ENCODE measurements around the gene TFB1M. TPM values are rescaled to one million over a fixed set of nuclear protein-coding genes. Genes with fewer than 3 reads are reported as not detected.
"Not testable (repeated sequence)": the region's sequence is repeated elsewhere in the genome, so short reads cannot be mapped to it uniquely, and the experiment has no call there.

TFB1M gene
- polyA plus RNA-seq (ENCODE audit: insufficient read length), result 25.6 TPM
- long read RNA-seq, donor 1, transcript TFB1M-201 (7 exons, 1,424 nt), result major isoform, 5 of 5 reads
- long read RNA-seq, donor 1, partial matches to known transcripts, result 0 of 5 reads
- long read RNA-seq, donor 1, other reads (novel, unspliced or antisense), result 0 of 5 reads
- long read RNA-seq, donor 2, partial matches to known transcripts, result 0 of 3 reads
- long read RNA-seq, donor 2, other reads (novel, unspliced or antisense), result 0 of 3 reads
- long read RNA-seq, donor 3, partial matches to known transcripts, result 0 of 2 reads
- long read RNA-seq, donor 3, other reads (novel, unspliced or antisense), result 0 of 2 reads
- long read RNA-seq, donor 4, result 0 reads
- long read RNA-seq, donor 5, transcript TFB1M-201 (7 exons, 1,424 nt), result major isoform, 16 of 22 reads
- long read RNA-seq, donor 5, partial matches to known transcripts, result 0 of 22 reads
- long read RNA-seq, donor 5, other reads (novel, unspliced or antisense), result 5 of 22 reads
- long read RNA-seq, donor 6, partial matches to known transcripts, result 0 of 3 reads
- long read RNA-seq, donor 6, other reads (novel, unspliced or antisense), result 0 of 3 reads
- long read RNA-seq, donor 7, transcript TFB1M-201 (7 exons, 1,424 nt), result major isoform, 7 of 7 reads
- long read RNA-seq, donor 7, partial matches to known transcripts, result 0 of 7 reads
- long read RNA-seq, donor 7, other reads (novel, unspliced or antisense), result 0 of 7 reads
- long read RNA-seq, donor 8, partial matches to known transcripts, result 0 of 4 reads
- long read RNA-seq, donor 8, other reads (novel, unspliced or antisense), result 0 of 4 reads

DNA sequence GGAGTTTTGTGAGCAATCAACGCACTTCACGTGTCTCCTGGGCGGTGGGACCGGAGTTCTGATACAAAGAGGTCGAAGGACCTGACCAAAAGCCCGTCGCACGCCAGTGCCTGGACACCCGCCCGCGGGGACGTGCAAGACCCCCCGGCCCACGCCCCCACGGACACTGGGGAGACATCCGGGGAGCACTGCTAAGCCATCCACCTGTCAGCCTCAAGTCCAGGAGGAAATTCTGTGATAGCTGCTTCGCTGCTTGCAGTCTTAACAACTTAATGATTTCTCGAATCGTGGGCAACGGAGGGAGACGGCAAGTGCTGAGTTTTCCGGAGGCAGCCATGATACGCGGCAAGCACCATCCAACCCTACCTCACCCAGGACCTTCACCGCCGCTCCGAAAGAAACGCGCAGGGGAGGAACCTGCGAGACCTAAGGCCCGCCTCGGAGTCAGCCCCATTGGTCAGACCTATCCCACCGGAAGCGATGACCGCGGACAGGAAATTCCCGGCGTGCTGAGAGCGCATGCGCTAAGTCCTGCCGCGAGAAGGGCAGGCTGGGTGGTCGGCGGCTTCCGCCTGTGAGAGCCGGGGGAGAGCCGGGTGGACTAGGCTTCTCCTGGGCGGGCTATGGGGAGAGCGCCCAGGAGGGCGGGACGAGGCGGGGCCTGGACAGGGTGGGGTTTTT is at the start of gene TFB1M:
TFB1M (minus strand) TSS at position 393 of the 681 bp plus-strand sequence; CDS start at position 337, 56 bp downstream.
- DNase-seq, result peak; percentile 97

DNA sequence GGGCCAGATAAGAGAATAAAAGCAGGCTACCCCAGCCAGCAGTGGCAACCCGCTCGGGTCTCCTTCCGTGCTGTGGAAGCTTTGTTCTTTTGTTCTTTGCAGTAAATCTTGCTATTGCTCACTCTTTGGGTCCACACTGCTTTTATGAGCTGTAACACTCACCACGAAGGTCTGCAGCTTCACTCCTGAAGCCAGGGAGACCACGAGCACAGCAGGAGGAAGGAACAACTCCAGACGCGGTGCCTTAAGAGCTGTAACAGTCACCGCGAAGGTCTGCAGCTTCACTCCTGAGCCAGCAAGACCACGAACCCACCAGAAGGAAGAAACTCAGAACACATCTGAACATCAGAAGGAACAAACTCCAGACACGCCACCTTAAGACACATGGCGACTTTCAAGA is 49.7 kb upstream of the TFB1M start:
- not testable (repeated sequence) for DNase-seq

DNA sequence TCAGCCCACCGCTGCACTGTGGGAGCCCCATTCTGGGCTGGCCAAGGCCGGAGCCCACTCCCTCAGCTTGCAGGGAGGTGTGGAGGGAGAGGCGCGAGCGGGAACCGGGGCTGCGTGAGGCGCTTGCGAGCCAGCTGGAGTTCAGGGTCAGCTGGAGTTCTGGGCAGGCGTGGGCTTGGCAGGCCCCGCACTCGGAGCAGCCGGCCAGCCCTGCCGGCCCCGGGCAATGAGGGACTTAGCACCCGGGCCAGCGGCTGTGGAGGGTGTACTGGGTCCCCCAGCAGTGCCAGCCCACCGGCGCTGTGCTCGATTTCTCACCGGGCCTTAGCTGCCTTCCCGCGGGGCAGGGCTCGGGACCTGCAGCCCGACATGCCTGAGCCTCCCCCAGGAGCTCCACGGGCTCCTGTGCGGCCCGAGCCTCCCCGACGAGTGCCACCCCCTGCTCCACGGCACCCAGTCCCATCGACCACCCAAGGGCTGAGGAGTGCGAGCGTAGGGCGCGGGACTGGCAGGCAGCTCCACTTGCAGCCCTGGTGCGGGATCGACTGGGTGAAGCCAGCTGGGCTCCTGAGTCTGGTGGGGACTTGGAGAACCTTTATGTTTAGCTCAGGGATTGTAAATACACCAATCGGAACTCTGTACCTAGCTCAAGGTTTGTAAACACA is 48.8 kb upstream of the TFB1M start:
- DNase-seq, result not testable (repeated sequence)

DNA sequence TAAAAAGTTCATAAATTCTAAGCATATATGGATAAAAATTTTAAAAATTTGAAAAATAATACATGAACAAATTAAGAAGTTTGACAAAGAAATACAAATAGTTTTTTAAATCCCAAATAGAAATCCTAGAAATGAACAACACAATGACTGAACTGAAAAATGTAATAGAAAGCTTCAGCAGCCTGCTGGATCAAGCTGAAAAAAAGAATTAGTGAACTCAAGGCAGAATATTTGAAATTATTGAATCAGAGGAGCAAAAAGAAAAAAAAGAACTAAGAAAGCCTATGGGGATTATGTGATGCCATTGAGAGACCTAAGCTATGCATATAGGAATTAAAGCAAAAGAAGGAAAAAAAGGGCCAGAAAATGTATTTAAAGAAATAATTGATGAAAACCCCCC is 39.9 kb upstream of the TFB1M start:
- DNase-seq, result no peak

DNA sequence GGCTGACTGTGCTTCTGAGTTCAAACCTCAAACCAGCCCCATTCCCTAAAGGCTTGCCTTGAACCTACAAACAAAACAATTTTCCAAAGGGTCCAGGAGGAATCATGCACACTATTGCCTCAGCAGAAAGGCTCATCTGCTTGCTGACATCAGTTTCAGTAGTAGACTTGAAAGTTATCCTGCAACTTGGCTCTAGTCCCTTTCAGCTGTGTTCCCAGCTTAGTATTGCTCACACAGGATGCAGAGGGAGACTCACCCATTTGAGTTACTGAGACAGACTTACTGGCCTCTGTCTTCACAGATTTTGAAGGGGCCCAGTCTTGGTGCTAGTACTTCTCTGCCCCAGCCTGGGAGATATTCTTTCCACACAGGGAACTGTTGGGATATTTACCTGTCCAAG is 38.5 kb upstream of the TFB1M start:
- DNase-seq, result no peak

DNA sequence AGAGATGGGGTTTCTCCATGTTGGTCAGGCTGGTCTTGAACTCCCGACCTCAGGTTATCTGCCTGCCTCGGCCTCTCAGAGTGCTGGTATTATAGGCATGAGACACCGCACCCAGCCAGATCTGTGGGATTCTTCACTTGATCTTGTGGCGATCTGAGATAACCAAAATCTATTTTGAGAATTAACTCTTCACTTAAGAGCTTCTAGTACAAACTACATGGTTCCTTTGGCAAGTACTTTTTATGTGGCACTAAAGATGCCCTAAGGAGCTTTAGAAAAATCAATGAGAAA is 37.8 kb upstream of the TFB1M start:
- DNase-seq, result no peak

DNA sequence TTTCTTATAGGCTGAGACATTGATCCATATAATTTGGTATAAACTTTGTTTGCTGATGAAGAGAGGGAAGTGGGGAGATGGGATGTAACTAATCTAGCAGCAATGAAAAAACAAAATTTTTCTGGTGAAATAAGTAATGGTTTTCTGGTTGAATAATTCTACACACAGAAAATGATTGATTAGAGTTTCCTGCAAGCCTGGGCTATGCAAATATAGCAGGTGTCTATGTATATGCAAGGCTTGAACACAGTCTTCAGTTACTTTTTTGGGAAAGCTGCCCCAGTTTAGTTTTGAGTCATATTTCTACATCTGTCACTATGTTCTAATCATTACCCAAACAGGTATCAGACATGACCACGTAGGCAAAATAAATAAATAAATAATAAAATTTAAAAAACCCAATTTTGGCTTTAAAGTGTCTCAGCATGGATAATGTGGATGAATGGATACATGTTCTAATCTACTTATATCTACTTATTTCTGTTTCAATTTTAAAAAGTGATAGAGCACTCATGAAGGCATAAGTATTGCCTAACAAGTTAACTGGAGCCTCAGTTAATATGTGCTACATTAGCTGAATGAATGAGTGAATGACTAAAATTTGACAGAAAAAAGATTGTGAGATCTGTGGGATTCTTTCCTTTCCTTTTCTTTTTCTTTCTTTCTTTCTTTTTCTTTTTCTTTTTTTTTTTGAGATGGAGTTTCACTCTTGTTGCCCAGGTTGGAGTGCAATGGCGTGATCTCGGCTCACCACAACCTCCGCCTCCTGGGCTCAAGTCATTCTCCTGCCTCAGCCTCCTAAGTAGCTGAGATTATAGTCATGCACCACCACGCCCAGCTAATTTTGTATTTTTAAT is 37.2 kb upstream of the TFB1M start:
- DNase-seq, result no peak

DNA sequence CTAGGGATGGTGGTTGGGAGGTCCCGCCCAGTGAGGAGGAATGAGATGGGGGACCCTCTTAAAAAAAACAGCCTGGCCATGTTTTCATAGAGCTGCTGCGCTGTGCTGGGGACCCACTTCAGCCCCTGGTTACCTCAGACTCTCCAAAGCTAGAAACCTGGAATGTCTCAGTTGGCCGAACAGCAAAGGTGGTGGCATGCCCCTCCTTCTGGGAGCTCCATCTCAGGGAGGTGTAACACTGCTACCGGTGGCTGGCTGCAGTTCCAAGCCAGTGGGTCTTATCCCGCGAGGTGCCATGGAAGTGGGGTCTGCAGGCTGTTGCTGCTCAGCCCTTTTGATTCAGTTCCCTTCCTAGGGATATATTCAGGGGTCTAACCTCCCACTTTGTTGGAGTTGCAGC is 35.7 kb upstream of the TFB1M start:
- DNase-seq, result no peak

DNA sequence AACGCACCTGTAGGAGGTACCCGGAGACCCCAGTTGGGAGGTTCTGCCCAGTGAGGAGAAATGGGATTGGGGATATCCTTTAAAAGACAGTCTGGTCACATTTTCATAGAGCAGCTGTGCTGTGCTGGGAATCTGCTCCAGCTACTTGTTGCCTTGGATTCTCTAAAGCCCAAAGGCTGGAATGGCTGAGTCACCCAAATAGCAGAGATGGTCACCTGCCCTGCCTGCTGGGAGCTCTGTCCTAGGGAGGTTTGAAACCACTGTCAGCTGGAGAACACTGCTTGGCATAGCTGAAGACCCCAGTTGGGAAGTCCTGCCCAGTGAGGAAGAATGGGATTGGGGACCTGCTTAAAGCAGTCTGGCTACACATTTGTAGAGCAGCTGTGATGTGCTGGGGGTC is 34.8 kb upstream of the TFB1M start:
- no peak for DNase-seq

DNA sequence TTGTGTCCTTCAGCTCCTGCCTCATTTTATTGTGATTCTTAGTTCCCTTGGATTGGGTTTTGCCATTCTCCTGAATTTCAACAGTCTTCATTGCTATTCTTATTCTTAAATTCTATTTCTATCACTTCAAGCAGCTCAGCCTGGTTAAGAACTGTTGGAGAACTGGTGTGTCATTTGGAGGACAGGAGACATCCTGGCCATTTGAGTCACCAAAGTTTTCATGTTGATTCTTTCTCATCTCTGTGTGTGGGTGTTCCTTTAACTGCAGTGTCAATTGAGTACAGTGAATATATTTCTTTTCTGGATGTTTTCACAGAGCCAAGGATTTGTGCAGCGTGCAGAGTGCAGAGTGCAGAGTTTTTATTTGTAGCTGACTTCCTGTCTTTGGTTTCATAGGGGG is 33.5 kb upstream of the TFB1M start:
- no peak for DNase-seq

DNA sequence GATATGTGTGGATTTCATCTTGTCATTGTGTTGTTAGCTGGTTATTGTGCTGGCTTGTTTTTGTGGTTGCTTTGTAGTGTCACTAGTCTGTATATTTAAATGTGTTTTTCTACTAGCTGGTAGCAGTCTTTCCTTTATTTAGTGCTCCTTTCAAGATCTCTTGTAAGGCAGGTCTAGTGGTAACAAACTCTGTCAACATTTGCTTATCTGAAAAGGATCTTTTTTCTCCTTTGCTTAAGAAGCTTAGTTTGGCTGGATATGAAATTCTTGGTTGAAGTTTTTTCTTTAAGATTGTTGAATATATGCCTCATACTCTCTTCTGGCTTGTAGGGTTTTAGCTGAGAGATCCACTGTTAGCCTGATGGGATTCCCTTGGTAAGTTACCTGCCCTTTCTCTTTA is 32.7 kb upstream of the TFB1M start:
- DNase-seq, result no peak

DNA sequence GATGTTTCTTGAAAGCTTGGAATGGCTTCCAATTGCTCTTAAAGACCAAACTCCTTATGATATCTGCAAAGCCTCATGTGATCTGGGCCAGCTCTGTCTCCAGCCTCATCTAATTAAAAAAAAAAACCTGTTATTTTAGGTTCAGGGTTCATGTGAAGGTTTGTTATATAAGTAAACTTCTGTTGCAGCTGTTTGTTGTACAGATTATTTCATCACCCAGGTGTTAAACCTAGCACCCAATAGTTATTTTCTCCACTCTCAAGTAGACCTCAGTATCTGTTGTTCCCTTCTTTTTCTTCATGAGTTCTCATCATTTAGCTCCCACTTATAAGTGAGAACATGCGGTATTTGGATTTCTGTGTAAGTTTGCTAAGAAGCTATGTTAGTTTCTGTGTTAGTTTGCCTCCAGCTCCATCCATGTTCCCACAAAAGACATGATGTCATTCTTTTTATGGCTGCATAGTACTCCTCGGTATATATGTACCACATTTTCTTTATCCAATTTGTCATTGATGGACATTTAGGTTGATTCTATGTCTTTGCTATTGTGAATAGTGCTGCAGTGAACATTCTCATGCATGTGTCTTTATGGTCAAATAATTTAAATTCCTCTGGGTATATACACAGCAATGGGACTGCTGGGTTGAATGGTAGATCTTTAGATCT is 30.2 kb upstream of the TFB1M start:
- no peak for DNase-seq

DNA sequence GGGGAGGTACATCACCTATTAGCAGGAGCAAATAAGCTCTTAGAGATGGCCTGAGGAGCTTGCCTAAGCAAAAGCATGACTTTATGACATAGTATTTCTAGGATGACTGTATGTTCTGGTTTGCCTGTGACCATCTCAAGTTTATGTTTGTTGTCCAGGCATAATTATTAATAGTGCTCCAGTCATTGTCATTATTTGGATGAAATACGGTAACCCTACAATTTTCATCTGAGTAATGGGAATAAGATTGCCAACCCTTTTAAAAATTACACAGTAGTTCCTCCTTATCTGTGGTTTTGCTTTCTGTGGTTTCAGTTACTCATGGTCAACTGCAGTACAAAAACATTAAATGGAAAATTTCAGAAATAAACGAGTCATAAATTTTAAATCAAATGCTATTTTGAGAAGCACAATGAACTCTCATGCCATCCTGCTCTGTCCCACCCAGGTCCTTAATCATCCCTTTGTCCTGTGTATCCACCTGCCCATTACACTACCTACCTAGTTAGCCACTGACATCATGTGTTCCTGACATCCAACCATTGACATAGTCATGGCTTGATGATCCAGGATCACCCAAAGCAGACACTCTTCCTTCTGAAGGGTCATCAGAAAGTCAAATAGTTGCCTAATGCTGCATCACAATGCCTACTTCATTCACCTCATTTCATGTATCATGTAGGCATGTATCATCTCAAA is 27.0 kb upstream of the TFB1M start:
- no peak for DNase-seq

DNA sequence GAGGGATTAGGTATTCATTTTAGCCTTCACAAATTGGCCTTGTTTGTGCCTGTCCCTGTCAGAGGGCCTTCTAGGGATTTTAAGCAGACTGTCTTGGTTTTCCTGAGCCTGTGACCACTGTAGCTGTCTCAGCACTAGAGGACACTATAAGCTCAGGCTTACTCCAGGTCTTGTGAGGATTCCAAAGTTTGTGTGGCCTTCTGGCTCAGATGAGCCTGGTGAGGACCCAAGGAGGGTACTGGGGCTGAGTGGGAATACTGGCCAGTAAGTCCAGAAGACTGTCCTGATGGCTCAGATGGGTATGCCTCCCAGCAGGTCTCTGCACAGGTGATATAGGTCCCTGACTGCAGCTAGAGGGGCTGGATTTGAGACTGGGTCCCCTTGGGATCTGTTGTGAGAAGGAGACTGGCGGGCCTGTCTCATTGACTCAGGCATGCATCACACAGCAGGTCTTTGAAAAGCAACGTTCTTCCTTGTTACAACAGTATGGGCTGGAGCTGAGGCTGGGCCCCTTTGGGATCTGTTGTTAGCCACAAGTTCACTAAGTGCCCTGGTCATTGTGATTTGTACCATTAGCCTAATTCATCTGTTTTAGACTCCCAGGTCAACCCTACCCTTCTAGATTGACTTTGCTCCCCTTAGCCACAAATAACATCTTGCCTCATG is 26.3 kb upstream of the TFB1M start:
- DNase-seq, result no peak

DNA sequence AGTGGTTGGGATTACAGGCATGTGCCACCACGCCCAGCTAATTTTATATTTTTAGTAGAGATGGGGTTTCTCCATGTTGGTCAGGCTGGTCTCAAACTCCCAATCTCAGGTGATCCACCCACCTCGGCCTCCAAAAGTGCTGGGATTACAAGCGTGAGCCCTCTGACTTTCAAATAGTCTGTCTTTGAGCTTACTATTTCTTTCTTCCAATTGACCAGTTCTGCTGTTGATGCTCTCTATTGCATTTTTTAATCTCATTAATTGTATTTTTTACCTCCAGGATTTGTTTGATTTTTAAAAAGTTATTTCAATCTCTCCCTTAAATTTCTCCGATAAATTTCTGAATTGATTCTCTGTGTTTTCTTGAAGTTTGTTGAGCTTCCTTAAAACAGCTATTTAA is 25.6 kb upstream of the TFB1M start:
- not testable (repeated sequence) for DNase-seq

DNA sequence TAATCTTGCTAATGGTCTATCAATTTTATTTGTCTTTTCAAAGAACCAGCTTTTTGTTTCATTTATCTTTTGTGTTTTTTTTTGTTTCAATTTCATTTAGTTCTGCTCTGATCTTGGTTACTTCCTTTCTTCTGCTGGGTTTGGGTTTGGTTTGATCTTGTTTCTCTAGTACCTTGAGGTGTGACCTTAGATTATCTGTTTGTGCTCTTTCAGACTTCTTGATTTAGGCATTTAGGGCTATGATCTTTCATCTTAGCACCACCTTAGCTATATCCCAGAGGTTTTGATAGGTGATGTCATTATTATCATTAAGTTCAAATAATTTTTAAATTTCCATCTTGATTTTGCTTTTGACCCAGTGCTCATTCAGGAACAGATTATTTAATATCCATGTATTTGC is 24.0 kb upstream of the TFB1M start:
- DNase-seq, result not testable (repeated sequence)

DNA sequence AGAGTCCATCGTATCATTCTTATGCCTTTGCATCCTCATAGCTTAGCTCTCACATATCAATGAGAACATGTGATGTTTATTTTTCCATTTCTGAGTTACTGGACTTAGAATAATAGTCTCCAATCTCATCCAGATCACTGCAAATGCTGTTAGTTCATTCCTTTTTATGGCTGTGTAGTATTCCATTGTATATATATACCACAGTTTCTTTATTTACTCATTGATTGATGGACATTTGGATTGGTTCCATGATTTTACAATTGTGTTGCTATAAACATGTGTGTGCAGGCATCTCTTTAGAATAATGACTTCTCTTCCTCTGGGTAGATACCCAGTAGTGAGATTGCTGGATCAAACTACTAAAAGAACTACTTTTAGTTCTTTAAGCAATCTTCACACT is 21.0 kb upstream of the TFB1M start:
- DNase-seq, result no peak

DNA sequence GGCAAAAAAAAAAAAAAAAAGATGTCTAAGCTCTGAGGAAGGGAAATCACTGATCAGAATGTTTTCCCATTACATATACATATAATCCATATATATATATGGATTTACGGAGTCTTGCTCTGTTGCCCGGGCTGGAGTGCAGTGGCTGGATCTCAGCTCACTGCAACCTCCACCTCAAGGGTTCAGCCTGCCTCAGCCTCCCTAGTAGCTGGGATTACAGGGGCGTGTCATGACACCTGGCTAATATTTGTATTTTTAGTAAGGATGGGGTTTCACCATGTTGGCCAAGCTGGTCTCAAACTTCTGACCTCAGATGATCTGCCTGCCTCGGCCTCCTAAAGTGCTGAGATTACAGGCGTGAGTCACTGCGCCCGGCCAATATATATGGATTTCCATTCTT is 19.8 kb upstream of the TFB1M start:
- not testable (repeated sequence) for DNase-seq

DNA sequence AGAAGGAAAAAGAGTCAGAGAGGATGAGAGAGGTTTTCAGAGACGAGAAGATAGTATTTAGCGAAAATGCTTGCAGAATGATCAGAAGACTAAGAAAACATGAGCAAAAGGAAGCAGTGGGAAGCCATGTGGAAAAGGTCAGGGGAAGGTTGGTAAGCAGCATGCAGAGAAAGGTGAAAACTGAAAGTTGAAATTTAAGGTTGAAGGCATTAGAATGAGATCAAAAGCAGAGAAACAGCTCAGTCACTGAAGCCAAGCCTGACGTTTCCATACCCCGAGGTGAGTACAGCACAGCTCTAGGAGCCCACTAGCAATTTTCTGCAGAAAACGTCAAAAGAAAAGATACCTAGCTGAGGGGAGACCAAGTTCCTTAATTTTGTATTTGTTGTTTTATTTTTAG is 19.1 kb upstream of the TFB1M start:
- DNase-seq, result no peak

DNA sequence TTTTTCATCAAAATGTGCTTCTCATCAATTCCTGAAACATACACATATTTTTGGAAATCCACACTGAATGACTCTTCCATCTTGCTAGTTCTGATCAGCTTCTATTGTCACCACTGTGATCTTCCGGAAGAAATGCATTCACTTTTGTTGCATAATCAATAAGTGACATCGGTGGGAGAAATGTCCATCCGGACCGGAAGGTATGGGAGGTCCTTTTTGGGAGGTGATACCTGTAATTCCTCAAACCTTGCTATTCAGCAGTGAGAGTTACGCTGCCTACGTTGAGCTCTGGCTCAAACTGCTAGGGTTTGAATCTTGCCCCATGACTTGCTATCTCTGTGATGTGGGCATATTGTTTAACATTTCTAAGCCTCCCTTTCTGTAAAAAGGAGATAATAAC is 16.6 kb upstream of the TFB1M start:
- no peak for DNase-seq

All from left kidney (tissue), 8 donors.